Measurements from ENCODE around the gene ASCC2.

- TF ChIP-seq POLR2A (IDR thresholded peaks at IDR 0.05) (no peak), EP300 (IDR thresholded peaks at IDR 0.05) (no peak), CTCF (IDR thresholded peaks at IDR 0.05) (no peak), POLR2AphosphoS5 (IDR thresholded peaks at IDR 0.05) (no peak)
Observed at GRCh38 chr22:29756341-29756740, 81.7 kb downstream of the ASCC2 start.
